CD1c-positive myeloid dendritic cell (primary cell): ENCODE results near the gene CST2.
"Not testable (repeated sequence)": the region's sequence is repeated elsewhere in the genome, so short reads cannot be mapped to it uniquely, and the experiment has no call there.

Source experiments
- DNase-seq: peaks from one replicate; pipeline ENCODE4 v3.0.0-alpha.2; 2016; ENCODE audit errors: extremely low spot score

The CST2 gene

GRCh38 chr20:23826541-23827021, at the start of gene CST2:
Gene CST2, minus strand, starts transcription at chr20:23826729. Its CDS starts 69 bp downstream, at chr20:23826660.
- DNase-seq, result no peak

GRCh38 chr20:23875606-23876237, 49.2 kb upstream of the CST2 start:
- no peak for DNase-seq

- DNase-seq, result no peak
Measured at GRCh38 chr20:23874747-23875146, 48.2 kb upstream of the CST2 start.

- DNase-seq, result no peak
Measured at GRCh38 chr20:23873370-23874015, 47.0 kb upstream of the CST2 start.

- no peak for DNase-seq
Measured at GRCh38 chr20:23872065-23872464, 45.5 kb upstream of the CST2 start.

GRCh38 chr20:23870461-23870860, 43.9 kb upstream of the CST2 start:
- no peak for DNase-seq

GRCh38 chr20:23869520-23869919, 43.0 kb upstream of the CST2 start:
- no peak for DNase-seq

- no peak for DNase-seq
Measured at GRCh38 chr20:23868321-23868720, 41.8 kb upstream of the CST2 start.

GRCh38 chr20:23867152-23867776, 40.7 kb upstream of the CST2 start:
- no peak for DNase-seq

GRCh38 chr20:23860771-23861170, 34.2 kb upstream of the CST2 start:
- DNase-seq, result not testable (repeated sequence)

GRCh38 chr20:23857962-23858595, 31.6 kb upstream of the CST2 start:
- no peak for DNase-seq

GRCh38 chr20:23856736-23857135, 30.2 kb upstream of the CST2 start:
- DNase-seq, result no peak

GRCh38 chr20:23856226-23856625, 29.7 kb upstream of the CST2 start:
- DNase-seq, result no peak

GRCh38 chr20:23841693-23842092, 15.2 kb upstream of the CST2 start:
- no peak for DNase-seq

- no peak for DNase-seq
Measured at GRCh38 chr20:23835716-23836115, 9.2 kb upstream of the CST2 start.

- DNase-seq, result no peak
Measured at GRCh38 chr20:23832775-23833513, 6.4 kb upstream of the CST2 start.

- not testable (repeated sequence) for DNase-seq
Measured at GRCh38 chr20:23831961-23832360, 5.4 kb upstream of the CST2 start.

- DNase-seq, result no peak
Measured at GRCh38 chr20:23823621-23824324, 2.8 kb downstream of the CST2 start.

- DNase-seq, result no peak
Measured at GRCh38 chr20:23823111-23823510, 3.4 kb downstream of the CST2 start.

- DNase-seq, result no peak
Measured at GRCh38 chr20:23820493-23820892, 6.0 kb downstream of the CST2 start.

GRCh38 chr20:23811559-23811958, 15.0 kb downstream of the CST2 start:
- DNase-seq, result not testable (repeated sequence)
